Endometrial microvascular endothelial cells (primary cell): Measurements from ENCODE around the gene TP53TG5. TPM values are rescaled to one million over a fixed set of nuclear protein-coding genes. Genes with fewer than 3 reads are reported as not detected.
"Not testable (repeated sequence)": the region's sequence is repeated elsewhere in the genome, so short reads cannot be mapped to it uniquely, and the experiment has no call there.

ENCODE experiments used
- in situ Hi-C: cut with HindIII; loops from 2 replicates; pipeline ENCODE4 v1.10.0; 2017; ENCODE audit warnings: low sequenced_read_pairs, low pct_unique_long_range_greater_than_20kb; ENCODE audit errors: inconsistent ontology term
- total RNA-seq: library from RNA; depleted of rRNA; stranded (reverse); fragments of >200 nt; gene quantifications from one replicate; pipeline ENCODE4 v1.2.3, GENCODE V29; 2015; ENCODE audit errors: inconsistent ontology term

The TP53TG5 gene
- total RNA-seq, 1 donor from 2014 or later, result not detected

- in situ Hi-C loops, result not testable (repeated sequence)
These were observed 27.3 kb downstream of the TP53TG5 start for GRCh38 chr20:45350795-45351194.

DNA sequence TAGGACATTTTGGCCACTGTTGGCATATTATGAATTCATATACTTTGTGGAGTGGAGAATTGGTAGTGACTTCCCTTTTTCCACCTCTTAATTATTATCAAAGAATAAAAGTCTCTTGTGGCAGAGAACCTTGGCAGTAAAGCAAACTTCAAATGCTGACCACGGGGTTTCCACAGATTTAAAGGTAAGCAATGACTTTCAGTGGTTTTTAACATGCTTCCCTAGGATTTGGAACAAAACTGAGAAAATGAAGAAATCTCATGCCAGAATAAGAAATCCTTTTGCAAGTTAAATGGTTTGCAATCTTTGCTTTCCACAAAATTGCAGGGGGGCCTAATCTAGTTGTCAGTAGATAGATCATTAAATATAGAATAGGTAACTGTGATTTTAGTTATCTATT lies 27.9 kb downstream of the TP53TG5 start:
- in situ Hi-C loops, result no loop called here

- in situ Hi-C loops, result no loop called here
These were observed 30.0 kb downstream of the TP53TG5 start, which contains the start of gene SDC4 for GRCh38 chr20:45347936-45348778. SDC4 (minus strand) TSS chr20:45348424; CDS start chr20:45348384, 40 bp downstream.

DNA sequence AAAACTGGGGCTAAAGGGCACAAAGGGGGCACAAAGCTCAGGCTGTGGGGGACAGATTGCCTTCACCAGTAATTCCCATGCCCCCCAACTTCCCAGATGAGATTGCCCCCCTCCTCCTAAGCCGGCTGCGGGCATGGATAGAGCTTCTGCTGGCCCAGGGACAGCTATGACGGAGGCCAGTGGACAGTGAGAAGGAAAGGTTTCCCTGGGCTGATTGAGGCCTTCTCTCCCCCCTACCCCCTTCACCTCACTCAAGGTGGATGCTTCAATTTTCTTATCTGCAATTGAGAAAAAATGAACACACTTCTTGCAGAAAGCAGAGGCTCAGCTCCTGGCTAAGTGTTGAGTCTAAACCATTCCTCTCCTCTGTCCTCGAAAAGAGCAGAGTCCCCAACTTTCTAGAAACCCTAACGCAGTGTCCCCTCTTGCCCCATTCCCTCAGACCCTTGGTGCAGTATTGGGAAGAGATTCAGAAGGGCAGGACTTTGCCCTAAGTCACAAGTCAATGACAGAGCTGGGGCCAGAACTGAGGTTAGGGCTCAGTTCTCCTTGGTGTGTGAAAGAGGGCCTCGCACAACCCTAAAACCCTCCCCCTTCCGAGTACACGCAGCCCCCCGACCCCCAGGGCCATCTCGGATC lies 30.7 kb downstream of the TP53TG5 start:
- in situ Hi-C loops, result no loop called here

- in situ Hi-C loops, result no loop called here
These were observed 31.3 kb downstream of the TP53TG5 start for GRCh38 chr20:45346851-45347250.

- in situ Hi-C loops, result no loop called here
These were observed 31.8 kb downstream of the TP53TG5 start for GRCh38 chr20:45346291-45346718.

GRCh38 chr20:45345104-45345936 lies 32.8 kb downstream of the TP53TG5 start:
- in situ Hi-C loops, result no loop called here

DNA sequence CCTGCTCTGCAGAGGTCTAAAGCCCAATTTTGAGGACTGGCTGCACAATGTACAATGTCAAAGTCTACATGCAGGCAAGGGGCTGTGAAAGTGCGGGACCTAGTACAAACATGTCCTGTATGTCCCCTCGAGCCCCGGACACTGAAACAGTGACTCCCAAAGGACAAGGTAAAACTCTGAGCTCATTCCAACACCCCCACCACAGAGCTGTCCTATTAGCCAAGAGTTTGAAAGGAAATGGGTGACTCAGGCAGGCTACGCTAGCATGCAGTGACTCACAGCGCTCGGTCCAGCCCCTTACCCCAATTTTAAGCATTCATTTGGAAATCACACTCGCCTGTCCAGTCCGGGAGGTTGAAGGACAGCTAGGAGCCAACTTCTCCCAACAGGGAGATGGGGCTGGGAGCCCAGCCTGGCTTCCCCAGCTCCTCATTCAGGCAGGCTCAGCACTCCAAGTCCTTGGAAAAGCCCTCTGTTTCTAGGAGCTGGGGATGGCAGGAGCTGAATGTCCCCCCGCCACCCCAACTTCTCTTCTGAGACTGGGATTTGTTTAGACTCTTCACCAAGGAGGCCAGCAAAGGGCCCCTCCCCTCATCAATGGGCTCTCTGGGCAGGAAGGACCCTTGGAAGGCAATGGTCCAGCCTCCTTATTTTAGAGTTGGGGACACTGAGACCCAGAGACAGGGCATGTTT lies 33.8 kb downstream of the TP53TG5 start:
- in situ Hi-C loops, result no loop called here

DNA sequence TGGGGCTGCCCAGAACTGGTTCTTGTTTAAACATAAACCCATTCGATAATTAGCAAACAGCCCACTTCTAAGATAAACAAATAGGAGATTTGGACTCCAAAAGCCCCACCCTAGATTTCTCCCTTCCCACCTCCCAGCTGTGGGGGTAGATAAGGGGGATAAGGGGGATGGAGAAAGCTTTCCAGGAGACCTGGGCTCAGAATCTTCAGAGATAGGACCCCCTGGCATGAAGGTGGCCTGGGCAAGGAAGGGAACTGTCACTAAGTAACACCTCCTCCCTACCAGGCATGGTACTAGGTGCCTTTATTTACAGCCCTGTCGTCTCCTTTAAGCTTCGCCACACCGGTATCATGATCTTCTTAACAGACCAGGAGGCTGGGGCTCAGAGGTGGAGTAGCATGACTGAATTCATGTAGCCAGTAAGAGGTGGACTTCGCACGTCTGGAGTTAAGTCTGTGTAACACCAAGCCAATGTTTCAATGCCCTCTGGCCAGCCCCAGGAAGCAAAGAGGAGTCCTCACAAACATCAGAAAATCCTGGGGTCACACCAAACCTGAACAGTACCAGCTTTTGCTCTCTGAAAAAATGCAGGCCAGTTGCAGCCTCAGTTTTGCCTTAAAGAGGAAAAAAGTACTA lies 34.5 kb downstream of the TP53TG5 start:
- in situ Hi-C loops, result no loop called here

GRCh38 chr20:45342855-45343531 lies 35.1 kb downstream of the TP53TG5 start:
- in situ Hi-C loops, result no loop called here

DNA sequence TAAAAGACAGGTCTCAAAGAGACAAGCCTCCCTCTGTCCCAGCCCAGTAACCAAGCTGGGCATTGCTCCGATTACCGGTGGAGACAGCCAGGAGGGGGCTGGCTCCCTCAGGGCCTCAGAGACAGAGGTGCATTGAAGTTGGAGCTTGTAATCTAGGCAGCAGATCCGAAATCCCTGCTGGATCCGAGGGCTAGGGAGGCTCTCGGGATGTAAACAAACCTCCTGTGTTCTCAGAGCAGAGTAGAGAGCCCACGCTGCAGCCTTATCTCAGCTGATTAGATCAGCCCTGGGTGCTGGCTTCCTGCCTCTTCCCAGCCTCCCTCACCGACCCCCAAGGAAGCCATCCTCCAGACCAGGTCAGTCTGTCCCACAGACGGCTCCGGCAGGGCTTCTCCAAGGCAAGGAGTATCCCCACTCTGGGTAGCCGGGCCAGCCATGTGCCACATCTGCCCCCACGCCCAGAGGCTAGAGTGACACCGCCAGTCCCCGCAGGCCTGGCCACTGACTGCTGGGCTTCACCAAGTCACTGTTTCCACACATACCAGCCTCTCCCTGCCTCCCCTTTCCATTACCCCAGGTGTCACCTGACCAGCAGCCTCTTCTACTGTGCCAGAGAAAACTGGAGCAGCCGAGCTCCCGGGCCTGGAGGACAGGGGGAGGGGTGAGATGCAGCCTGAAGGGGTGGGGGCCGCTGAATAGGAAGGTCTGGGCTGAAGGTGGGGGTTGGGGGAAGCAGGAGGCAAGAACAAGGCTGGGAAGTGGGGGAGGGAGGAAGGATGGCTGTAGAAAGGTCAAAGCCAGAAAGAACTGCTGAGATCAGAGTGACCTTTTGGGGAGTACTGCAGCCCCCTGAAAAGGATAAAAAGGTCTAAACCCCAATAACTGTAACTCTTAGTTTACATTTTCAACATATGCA lies 35.9 kb downstream of the TP53TG5 start:
- in situ Hi-C loops, result no loop called here

DNA sequence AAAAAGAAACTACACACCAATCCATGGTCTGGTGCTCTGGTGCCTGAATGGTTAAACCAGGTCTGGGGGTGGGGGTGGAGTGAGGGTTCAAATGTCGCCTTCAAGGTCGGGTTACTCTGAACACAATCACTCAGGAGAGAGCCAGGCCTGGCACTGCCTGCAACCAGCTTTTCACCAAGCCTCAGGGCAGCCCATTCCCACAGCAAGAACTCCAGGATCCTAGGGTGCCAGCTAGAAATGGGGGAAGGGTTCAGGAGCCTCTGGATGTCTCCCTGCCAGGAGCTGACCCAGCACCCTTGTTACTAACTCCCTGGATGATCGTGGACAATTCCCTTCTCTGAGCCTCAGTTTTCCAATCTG lies 36.6 kb downstream of the TP53TG5 start:
- in situ Hi-C loops, result no loop called here

DNA sequence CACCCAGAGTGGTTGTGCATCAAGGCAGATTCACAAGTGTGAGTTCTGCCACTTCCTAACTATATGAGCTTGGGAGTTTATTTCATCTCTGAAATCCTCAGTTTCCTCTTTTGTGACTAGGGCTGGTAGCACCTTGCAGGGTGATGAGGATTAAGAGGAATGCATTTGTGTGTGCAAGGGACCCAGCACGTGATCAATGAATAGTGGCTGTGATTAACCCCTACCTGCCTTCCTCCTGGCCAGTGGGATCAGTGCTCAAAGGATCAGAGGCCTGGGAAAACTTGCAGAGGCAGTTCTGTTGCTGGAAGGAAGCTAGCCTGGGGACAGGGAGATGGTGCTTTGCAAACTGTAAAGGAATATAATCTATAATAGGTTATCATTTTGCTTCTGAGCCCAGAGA lies 37.2 kb downstream of the TP53TG5 start:
- in situ Hi-C loops, result no loop called here

GRCh38 chr20:45340236-45340847 lies 37.8 kb downstream of the TP53TG5 start:
- in situ Hi-C loops, result no loop called here

DNA sequence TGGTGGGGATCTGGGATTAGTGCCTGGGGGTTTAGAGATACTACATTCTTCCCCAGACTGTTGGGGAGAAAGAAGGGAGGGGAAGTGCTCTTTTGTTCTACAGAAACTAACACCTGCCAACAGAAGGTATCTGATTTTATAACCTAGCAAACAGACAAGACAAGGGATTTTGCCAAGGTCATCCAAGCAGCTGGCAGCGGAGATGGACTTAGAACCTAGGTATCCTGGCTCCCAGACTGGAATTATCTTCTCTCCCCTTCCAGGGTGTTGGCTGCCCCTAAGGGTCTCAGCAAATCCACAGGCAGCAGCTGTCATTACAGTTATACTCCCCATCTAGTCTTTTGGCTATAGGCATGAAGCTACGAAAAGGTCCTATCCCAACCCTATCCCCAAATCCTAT lies 38.3 kb downstream of the TP53TG5 start:
- in situ Hi-C loops, result no loop called here

DNA sequence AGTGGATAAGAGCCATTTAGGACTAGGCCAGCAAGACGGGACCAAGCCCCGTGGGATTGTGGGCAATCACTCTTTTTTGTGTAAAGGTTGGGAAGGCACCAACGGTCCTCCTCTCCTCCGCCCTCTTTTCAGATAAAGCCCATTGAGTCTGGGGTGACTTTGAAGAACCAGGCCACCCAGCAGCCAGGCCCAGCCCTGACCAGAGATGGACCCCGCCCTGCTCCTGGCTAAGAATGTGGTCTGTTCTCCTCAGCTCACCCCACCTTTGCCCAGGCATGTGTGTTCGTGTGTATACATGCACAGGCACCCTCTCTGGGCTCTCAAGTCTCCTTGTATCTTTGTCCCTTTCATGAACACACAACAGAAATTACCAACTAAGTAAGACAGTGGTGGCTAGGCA lies 39.0 kb downstream of the TP53TG5 start:
- in situ Hi-C loops, result no loop called here
